Esophagus muscularis mucosa (tissue), 4 donors: ENCODE results near the gene GRK5. TPM values are rescaled to one million over a fixed set of nuclear protein-coding genes. Genes with fewer than 3 reads are reported as not detected.
"Not testable (repeated sequence)": the region's sequence is repeated elsewhere in the genome, so short reads cannot be mapped to it uniquely, and the experiment has no call there.

Experiments used
- DNase-seq: peaks from one replicate; pipeline ENCODE4 v3.0.0-alpha.2; 2017; ENCODE audit errors: extremely low spot score
- H3K27ac ChIP-seq, 4 donors: fragments of 200-600 bp; sonication (generic); replicated peaks in 1 of 4; 1 replicate in 3 of 4; 2 replicates in 1 of 4; pipeline ENCODE4 v1.5.1; 2016 to 2019; ENCODE audit warnings: mild to moderate bottlenecking in 1 of 4
- H3K27me3 ChIP-seq, 4 donors: fragments of 200-600 bp; sonication (generic); one replicate each; pipeline versions ENCODE4 v1.5.1 to v1.6.0; 2016 to 2019
- H3K36me3 ChIP-seq, 4 donors: fragments of 200-600 bp; sonication (generic); one replicate each; pipeline ENCODE4 v1.5.1; 2016 to 2019
- H3K4me1 ChIP-seq, 4 donors: fragments of 200-600 bp; sonication (generic); one replicate each; pipeline ENCODE4 v1.5.1; 2016 to 2019
- H3K4me3 ChIP-seq, 4 donors: fragments of 200-600 bp; sonication (generic); 1 replicate in 2 of 4; 2 replicates in 2 of 4; pipeline ENCODE4 v1.5.1; 2016 to 2019; ENCODE audit warnings: mild to moderate bottlenecking in 4 of 4, moderate library complexity in 1 of 4
- H3K9me3 ChIP-seq, 4 donors: fragments of 200-600 bp; sonication (generic); 1 replicate in 3 of 4; 2 replicates in 1 of 4; pipeline ENCODE4 v1.5.1; 2016 to 2019
- CTCF ChIP-seq, 3 experiments: fragments of 200-600 bp in 2 of 3; fragments of 450-650 bp in 1 of 3; sonication (generic) in 2 of 3; IDR thresholded peaks; one replicate each; pipeline ENCODE4 v1.5.1; 2017 to 2019; ENCODE audit warnings: antibody characterized with exemption in 3 of 3, mild to moderate bottlenecking in 2 of 3, moderate library complexity in 1 of 3
- EP300 ChIP-seq: sonication (generic); formaldehyde crosslinking; IDR thresholded peaks from one replicate; pipeline ENCODE4 v1.6.1; 2017; ENCODE audit warnings: antibody characterized with exemption
- POLR2A ChIP-seq: fragments of 450-650 bp; IDR thresholded peaks from one replicate; pipeline ENCODE4 v1.6.1; 2017; ENCODE audit warnings: antibody characterized with exemption, moderate library complexity, mild to moderate bottlenecking, low read depth
- POLR2AphosphoS5 ChIP-seq, 2 donors: sonication (generic); formaldehyde crosslinking; IDR thresholded peaks; one replicate each; pipeline ENCODE4 v1.6.1; 2017; ENCODE audit warnings: antibody characterized with exemption in 2 of 2
- WGBS: methylation state at CpG from one replicate; pipeline ENCODE4 v1.1.5; 2018; 5-methylcytosine and 5-hydroxymethylcytosine counted together
- intact Hi-C: fragments of 100-400 bp; cut with DNase I; formaldehyde crosslinking; loops from one replicate; pipeline ENCODE4 v1.15.1; 2023
- total RNA-seq, 4 donors: library from RNA; depleted of rRNA; stranded (reverse); fragments of >200 nt; gene quantifications; one replicate each; pipeline versions ENCODE4 v1.1.0 to v1.2.1, GENCODE V29; 2016

The GRK5 gene
- total RNA-seq, 4 donors from 2014 or later: 39.6 to 64.4 (median 50.7) TPM

GRCh38 chr10:119257899-119258419, 50.6 kb downstream of the GRK5 start:
- TF ChIP-seq CTCF (IDR thresholded peaks at IDR 0.05): no peak
- no peak for TF ChIP-seq POLR2A
- TF ChIP-seq POLR2AphosphoS5 (IDR thresholded peaks at IDR 0.05): no peak
- TF ChIP-seq EP300: no peak
- intact Hi-C loops: no loop called here
- Histone ChIP-seq H3K36me3 (peaks cover 0 to 6% (median 0%) of the 10 kb centered on the region in 4 donors), H3K27ac (peak overlapping the region in 2 of 4 donors; percentile 4 to 25), H3K9me3 (no peaks in the 10 kb centered on the region), H3K4me1 (peaks cover 48 to 57% (median 50%) of the 10 kb centered on the region in 4 donors), H3K4me3 (no peak overlapping the region), H3K27me3 (no peaks in the 10 kb centered on the region)
- WGBS: 69% methylated on average over 4 of the region's 4 CpGs
- no peak for DNase-seq

DNA sequence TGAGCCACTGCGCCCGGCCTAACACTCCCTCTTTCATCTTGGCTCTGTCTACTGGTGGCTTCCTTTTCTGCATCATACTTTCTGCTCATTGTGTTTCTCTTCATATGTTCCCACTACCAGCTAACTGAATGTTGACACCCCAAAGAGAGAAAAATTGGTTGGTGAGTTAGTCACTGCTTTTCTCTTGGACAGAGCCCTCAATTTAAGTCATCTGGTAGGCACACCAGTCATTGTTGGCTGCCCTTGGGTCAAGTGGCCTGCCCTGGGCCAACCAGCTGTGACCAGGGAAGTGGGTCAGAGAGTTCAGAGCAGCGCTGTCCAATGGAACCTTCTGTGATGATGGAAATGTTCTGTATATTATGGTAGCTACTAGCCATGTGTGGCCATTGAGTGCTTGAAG, 52.0 kb downstream of the GRK5 start:
- no peak for TF ChIP-seq POLR2AphosphoS5 (IDR thresholded peaks at IDR 0.05)
- TF ChIP-seq POLR2A: no peak
- no peak for TF ChIP-seq EP300
- TF ChIP-seq CTCF (IDR thresholded peaks at IDR 0.05): no peak
- Histone ChIP-seq H3K9me3 (no peaks in the 10 kb centered on the region), H3K27me3 (no peaks in the 10 kb centered on the region), H3K4me3 (no peak overlapping the region), H3K4me1 (peaks cover 44 to 57% (median 48%) of the 10 kb centered on the region in 4 donors), H3K27ac (peak overlapping the region in 1 of 4 donors; percentile 42), H3K36me3 (peaks cover 0 to 6% (median 0%) of the 10 kb centered on the region in 4 donors)
- 100% methylated on average over 3 of the region's 3 CpGs for WGBS
- intact Hi-C loops: no loop called here
- DNase-seq: no peak

DNA sequence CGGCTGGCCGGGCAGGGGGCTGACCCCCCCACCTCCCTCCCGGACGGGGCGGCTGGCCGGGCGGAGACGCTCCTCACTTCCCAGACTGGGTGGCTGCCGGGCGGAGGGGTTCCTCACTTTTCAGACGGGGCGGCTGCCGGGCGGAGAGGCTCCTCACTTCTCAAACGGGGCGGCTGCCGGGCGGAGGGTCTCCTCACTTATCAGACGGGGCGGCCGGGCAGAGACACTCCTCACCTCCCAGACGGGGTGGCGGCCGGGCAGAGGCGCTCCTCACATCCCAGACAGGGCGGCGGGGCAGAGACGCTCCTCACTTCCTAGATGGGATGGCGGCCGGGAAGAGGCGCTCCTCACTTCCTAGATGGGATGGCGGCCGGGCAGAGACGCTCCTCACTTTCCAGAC, 53.6 kb downstream of the GRK5 start:
- H3K4me3 ChIP-seq, H3K9me3 ChIP-seq, H3K27ac ChIP-seq, H3K27me3 ChIP-seq, DNase-seq, H3K36me3 ChIP-seq, intact Hi-C loops: not testable (repeated sequence)
- H3K4me1 ChIP-seq: peaks cover 32 to 53% (median 37%) of the 10 kb centered on the region in 4 donors
- WGBS: 97% methylated on average over 13 of the region's 34 CpGs

DNA sequence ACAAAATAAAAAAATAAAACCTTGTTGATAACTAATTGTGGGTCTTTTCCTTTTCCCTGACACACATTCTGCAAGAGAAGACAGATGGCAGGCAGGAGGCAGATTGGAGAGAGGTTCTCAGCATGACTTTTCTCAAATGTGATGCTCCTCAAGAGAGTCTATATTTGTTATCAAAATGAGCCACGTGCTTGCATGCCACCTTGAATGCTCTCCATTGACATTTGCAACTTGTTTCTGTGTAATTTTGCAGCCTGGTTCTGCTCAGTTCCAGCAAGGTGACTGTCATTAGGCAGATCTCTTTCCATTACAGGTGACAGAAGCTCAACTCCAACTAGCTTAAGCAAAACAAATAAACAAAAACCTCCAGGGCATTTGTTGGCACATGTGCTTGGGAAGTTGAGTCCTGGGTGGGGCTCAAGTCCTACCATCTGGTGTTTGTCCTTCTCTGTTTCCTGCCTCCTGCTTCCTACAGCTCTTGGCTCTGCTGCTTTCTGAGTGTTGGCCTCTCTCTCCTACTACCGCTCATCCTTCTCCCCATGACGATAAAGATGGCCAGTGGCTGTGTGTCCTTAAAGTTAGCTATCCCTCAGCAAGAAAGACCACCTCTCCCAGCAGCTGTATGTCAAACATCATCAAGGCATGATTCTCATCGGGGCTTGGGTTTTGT, 56.7 kb downstream of the GRK5 start:
- TF ChIP-seq POLR2AphosphoS5 (IDR thresholded peaks at IDR 0.05) (no peak), POLR2A (no peak), EP300 (no peak), CTCF (IDR thresholded peaks at IDR 0.05) (no peak)
- DNase-seq: no peak
- Histone ChIP-seq H3K9me3 (no peaks in the 10 kb centered on the region), H3K36me3 (peaks cover 0 to 4% (median 0%) of the 10 kb centered on the region in 4 donors), H3K4me3 (no peak overlapping the region), H3K27me3 (no peaks in the 10 kb centered on the region), H3K4me1 (peaks cover 37 to 48% (median 41%) of the 10 kb centered on the region in 4 donors), H3K27ac (peak overlapping the region; percentile 0 to 34 (median 23))
- intact Hi-C loops: no loop called here
- 62% methylated on average over 4 of the region's 4 CpGs for WGBS

- H3K9me3 ChIP-seq: no peaks in the 10 kb centered on the region
- no peak overlapping the region for H3K4me3 ChIP-seq
- intact Hi-C loops: no loop called here
- no peak overlapping the region for H3K27ac ChIP-seq
- H3K27me3 ChIP-seq: no peaks in the 10 kb centered on the region
- no CpG with 5 or more reads among the region's 6 CpGs for WGBS
- TF ChIP-seq POLR2A: no peak
- no peak for DNase-seq
- peaks cover 0 to 4% (median 0%) of the 10 kb centered on the region in 4 donors for H3K36me3 ChIP-seq
- H3K4me1 ChIP-seq: peaks cover 54 to 57% (median 55%) of the 10 kb centered on the region in 4 donors
These were observed 58.3 kb downstream of the GRK5 start for GRCh38 chr10:119265691-119266090.

- 96% methylated on average over 8 of the region's 10 CpGs for WGBS
- TF ChIP-seq CTCF (IDR thresholded peaks at IDR 0.05): no peak
- no peak for TF ChIP-seq POLR2A
- no peak for TF ChIP-seq EP300
- TF ChIP-seq POLR2AphosphoS5 (IDR thresholded peaks at IDR 0.05): no peak
- peaks cover 70 to 74% (median 72%) of the 10 kb centered on the region in 4 donors for H3K4me1 ChIP-seq
- DNase-seq: no peak
- intact Hi-C loops: no loop called here
- peaks cover 0 to 4% (median 0%) of the 10 kb centered on the region in 4 donors for H3K36me3 ChIP-seq
- no peaks in the 10 kb centered on the region for H3K9me3 ChIP-seq
- H3K27me3 ChIP-seq: no peaks in the 10 kb centered on the region
- no peak overlapping the region for H3K4me3 ChIP-seq
- no peak overlapping the region for H3K27ac ChIP-seq
These were observed 60.0 kb downstream of the GRK5 start for GRCh38 chr10:119267384-119267783.
